Testis (tissue), 3 donors: ENCODE data around the gene COBL. TPM values are rescaled to one million over a fixed set of nuclear protein-coding genes. Genes with fewer than 3 reads are reported as not detected.
"Not testable (repeated sequence)": the region's sequence is repeated elsewhere in the genome, so short reads cannot be mapped to it uniquely, and the experiment has no call there.

Source experiments
- DNase-seq: peaks from one replicate; pipeline ENCODE4 v3.0.0-alpha.2; 2019
- H3K27ac ChIP-seq, 2 donors: fragments of 200-600 bp; sonication (generic); one replicate each; pipeline ENCODE4 v1.5.1; 2019
- H3K27me3 ChIP-seq: fragments of 200-600 bp; sonication (generic); one replicate; pipeline ENCODE4 v1.5.1; 2019
- H3K36me3 ChIP-seq: fragments of 200-600 bp; sonication (generic); one replicate; pipeline ENCODE4 v1.5.1; 2017; ENCODE audit warnings: low read depth; ENCODE audit errors: missing control alignments
- H3K4me1 ChIP-seq: fragments of 200-600 bp; sonication (generic); one replicate; pipeline ENCODE4 v1.5.1; 2019
- H3K4me3 ChIP-seq, 2 donors: fragments of 200-600 bp; sonication (generic); one replicate each; pipeline ENCODE4 v1.5.1; 2017 to 2019
- H3K9me3 ChIP-seq: fragments of 200-600 bp; sonication (generic); one replicate; pipeline ENCODE4 v1.5.1; 2017
- CTCF ChIP-seq, 3 experiments: fragments of 450-650 bp in 2 of 3; fragments of 200-600 bp in 1 of 3; sonication (generic) in 1 of 3; IDR thresholded peaks; one replicate each; pipeline ENCODE4 v1.5.1; 2016 to 2019; ENCODE audit warnings: antibody characterized with exemption in 3 of 3, mild to moderate bottlenecking in 2 of 3, moderate library complexity in 1 of 3
- POLR2A ChIP-seq: fragments of 450-650 bp; IDR thresholded peaks from one replicate; pipeline ENCODE4 v1.6.1; 2017; ENCODE audit warnings: antibody characterized with exemption, mild to moderate bottlenecking, moderate library complexity
- WGBS, 2 donors: methylation state at CpG; one replicate each; pipeline ENCODE4 v1.1.5; 2018; 5-methylcytosine and 5-hydroxymethylcytosine counted together
- intact Hi-C: fragments of 100-400 bp; cut with DNase I; formaldehyde crosslinking; loops from one replicate; pipeline ENCODE4 v1.15.1; 2023; ENCODE audit warnings: low total_unique reads
- polyA plus RNA-seq: library from polyadenylated mRNA; stranded (reverse); fragments of 350-450 nt; fragmentation: Illumina TruSeq; extraction: RNeasy Lipid Tissue Mini Kit (QIAGEN cat#74804); gene quantifications from one replicate; pipeline ENCODE4 v1.2.3, GENCODE V29; 2014; ENCODE audit warnings: low read depth, low replicate concordance; ENCODE audit not compliant: insufficient read depth
- total RNA-seq, 2 donors: library from RNA; depleted of rRNA; stranded (reverse); fragments of >200 nt; gene quantifications; one replicate each; pipeline ENCODE4 v1.2.3, GENCODE V29; 2016

The COBL gene
- total and polyA plus RNA-seq, 3 donors from 2014 or later, result 9.2 to 14.8 (median 12.3) TPM

- Histone ChIP-seq H3K27ac (no peak overlapping the region), H3K9me3 (no peaks in the 10 kb centered on the region), H3K4me3 (no peak overlapping the region), H3K4me1 (no peaks in the 10 kb centered on the region), H3K27me3 (no peaks in the 10 kb centered on the region), H3K36me3 (no peaks in the 10 kb centered on the region)
- no peak for DNase-seq
- 64 to 95% methylated on average over 5 of the region's 5 CpGs for WGBS, 2 donors
- no peak for TF ChIP-seq CTCF (IDR thresholded peaks at IDR 0.05)
- TF ChIP-seq POLR2A, result no peak
- intact Hi-C loops, result no loop called here
These were observed 321.8 kb downstream of the COBL start for GRCh38 chr7:50994753-50995319.

- DNase-seq, H3K27me3 ChIP-seq, intact Hi-C loops, H3K4me3 ChIP-seq, H3K4me1 ChIP-seq, H3K9me3 ChIP-seq, H3K27ac ChIP-seq, H3K36me3 ChIP-seq: not testable (repeated sequence)
- 100% methylated on average over 1 of the region's 1 CpG for WGBS, 2 donors
These were observed 326.4 kb downstream of the COBL start for GRCh38 chr7:50990214-50990613.

- no peak for DNase-seq
- Histone ChIP-seq H3K27me3 (no peaks in the 10 kb centered on the region), H3K36me3 (no peaks in the 10 kb centered on the region), H3K4me1 (no peaks in the 10 kb centered on the region), H3K27ac (no peak overlapping the region), H3K4me3 (no peak overlapping the region), H3K9me3 (no peaks in the 10 kb centered on the region)
- intact Hi-C loops, result no loop called here
- TF ChIP-seq CTCF (IDR thresholded peaks at IDR 0.05) (no peak), POLR2A (no peak)
- 91 to 100% methylated on average over 1 of the region's 1 CpG for WGBS, 2 donors
These were observed 327.6 kb downstream of the COBL start for GRCh38 chr7:50988988-50989387.

GRCh38 chr7:50988465-50988864, 328.1 kb downstream of the COBL start:
- no peaks in the 10 kb centered on the region for H3K36me3 ChIP-seq
- intact Hi-C loops, result no loop called here
- H3K4me1 ChIP-seq, result no peaks in the 10 kb centered on the region
- no peaks in the 10 kb centered on the region for H3K27me3 ChIP-seq
- WGBS, 2 donors, result 72 to 77% methylated on average over 6 of the region's 6 CpGs
- no peaks in the 10 kb centered on the region for H3K9me3 ChIP-seq
- no peak overlapping the region for H3K4me3 ChIP-seq
- no peak overlapping the region for H3K27ac ChIP-seq
- DNase-seq, result no peak
- no peak for TF ChIP-seq POLR2A
- no peak for TF ChIP-seq CTCF (IDR thresholded peaks at IDR 0.05)

GRCh38 chr7:50985096-50985495, 331.5 kb downstream of the COBL start:
- TF ChIP-seq POLR2A (no peak), CTCF (IDR thresholded peaks at IDR 0.05) (no peak)
- intact Hi-C loops, result no loop called here
- DNase-seq, result no peak
- Histone ChIP-seq H3K4me1 (no peaks in the 10 kb centered on the region), H3K9me3 (no peaks in the 10 kb centered on the region), H3K36me3 (no peaks in the 10 kb centered on the region), H3K4me3 (no peak overlapping the region), H3K27me3 (no peaks in the 10 kb centered on the region), H3K27ac (no peak overlapping the region)
- WGBS, 2 donors, result 59 to 68% methylated on average over 4 of the region's 4 CpGs
